Endothelial cell of umbilical vein (primary cell): ENCODE data around the gene PCDHGA1. TPM values are rescaled to one million over a fixed set of nuclear protein-coding genes. Genes with fewer than 3 reads are reported as not detected.

Experiments
- BruUV-seq: library from RNA; stranded (reverse); fragments of 400-500 nt; replicated peaks from 2 replicates; lab custom pipeline; 2021; lab: Mats Ljungman, UMichigan
- CTCF ChIA-PET: fragments of 300-600, 350-600 bp; sonication (Branson Sonifier 250); formaldehyde crosslinking; loops from one replicate; lab custom pipeline; 2021; ENCODE audit warnings: antibody characterized with exemption, inconsistent platforms; lab: Charles Lee
- POLR2A ChIA-PET: fragments of 300-600, 350-600 bp; sonication (Branson Sonifier 250); formaldehyde crosslinking; loops from one replicate; lab custom pipeline; 2021; ENCODE audit warnings: antibody characterized with exemption, inconsistent platforms; lab: Charles Lee
- DNase-seq: peaks from one replicate; pipeline ENCODE4 v3.0.0-alpha.2; 2011; ENCODE audit warnings: low read depth, low spot score
- FAIRE-seq: peaks from 2 replicates; lab custom pipeline; 2011; peaks lifted over from hg19 to GRCh38; lab: Jason Lieb, UNC
- H2AFZ ChIP-seq: 2 replicates; pipeline ENCODE4 v1.6.0; 2012; ENCODE audit warnings: low read depth, low read length, control low read depth, inconsistent platforms
- H3K27ac ChIP-seq: 2 replicates; pipeline ENCODE4 v1.5.1; 2011; ENCODE audit warnings: low read depth, mild to moderate bottlenecking, control low read depth, low read length, moderate library complexity; ENCODE audit not compliant: insufficient read depth
- H3K27me3 ChIP-seq, 2 experiments: 2 replicates each; pipeline versions ENCODE4 v1.6.0 to v1.6.1; 2011; ENCODE audit warnings: low read length in 2 of 2, mixed read lengths in 1 of 2; ENCODE audit not compliant: control insufficient read depth in 2 of 2, insufficient read depth in 2 of 2
- H3K36me3 ChIP-seq, 2 experiments: 2 replicates in 1 of 2; 3 replicates in 1 of 2; pipeline ENCODE4 v1.5.1; 2011; ENCODE audit warnings: low read length in 2 of 2, mild to moderate bottlenecking in 1 of 2, moderate library complexity in 1 of 2; ENCODE audit not compliant: control insufficient read depth in 2 of 2, insufficient read depth in 2 of 2; ENCODE audit errors: extremely low read depth in 1 of 2
- H3K4me1 ChIP-seq: 3 replicates; pipeline ENCODE4 v1.5.1; 2011; ENCODE audit warnings: mild to moderate bottlenecking, low read length; ENCODE audit not compliant: control insufficient read depth, insufficient read depth; ENCODE audit errors: extremely low read depth
- H3K4me2 ChIP-seq: 2 replicates; pipeline ENCODE4 v1.6.1; 2011; ENCODE audit warnings: low read length, control low read depth, mixed read lengths; ENCODE audit not compliant: insufficient read depth
- H3K4me3 ChIP-seq, 3 experiments: fragments of 200-600 bp in 1 of 3; sonication (generic), shearing (Covaris generic) in 1 of 3; replicated peaks in 1 of 3; 2 replicates each; pipeline ENCODE4 v1.5.1; 2011 to 2016; ENCODE audit warnings: control low read depth in 3 of 3, low read length in 3 of 3, mild to moderate bottlenecking in 2 of 3, inconsistent platforms in 1 of 3, low read depth in 1 of 3, moderate library complexity in 1 of 3; ENCODE audit not compliant: insufficient read depth in 1 of 3
- H3K79me2 ChIP-seq: 2 replicates; pipeline ENCODE4 v1.6.0; 2012; ENCODE audit warnings: low read length, inconsistent platforms; ENCODE audit not compliant: control insufficient read depth, insufficient read depth
- H3K9ac ChIP-seq: replicated peaks from 2 replicates; pipeline ENCODE3; 2011; ENCODE audit warnings: low read length, control low read depth; ENCODE audit not compliant: insufficient read depth; ENCODE audit errors: extremely low read depth
- H3K9me1 ChIP-seq: replicated peaks from 3 replicates; pipeline ENCODE4 v1.6.0; 2011; ENCODE audit warnings: mild to moderate bottlenecking, low read length; ENCODE audit not compliant: control insufficient read depth, insufficient read depth; ENCODE audit errors: extremely low read depth
- H3K9me3 ChIP-seq: replicated peaks from 2 replicates; pipeline ENCODE4 v1.5.1; 2012; ENCODE audit warnings: low read length, inconsistent platforms; ENCODE audit not compliant: control insufficient read depth, insufficient read depth
- H4K20me1 ChIP-seq: replicated peaks from 2 replicates; pipeline ENCODE3; 2011; ENCODE audit warnings: mild to moderate bottlenecking, low read length; ENCODE audit not compliant: control insufficient read depth, insufficient read depth; ENCODE audit errors: extremely low read depth
- CTCF ChIP-seq, 2 donors: IDR thresholded peaks; 1 replicate in 1 of 2; 2 replicates in 1 of 2; pipeline ENCODE4 v1.5.1; 2011; ENCODE audit warnings: low read length in 2 of 2, mild to moderate bottlenecking in 2 of 2, moderate library complexity in 2 of 2, control low read depth in 1 of 2, inconsistent platforms in 1 of 2, low read depth in 1 of 2; ENCODE audit not compliant: insufficient read depth in 1 of 2; ENCODE audit errors: extremely low read depth in 1 of 2
- EZH2 ChIP-seq: IDR thresholded peaks from 2 replicates; pipeline ENCODE4 v1.6.1; 2012; ENCODE audit warnings: borderline replicate concordance, low read depth, mild to moderate bottlenecking, moderate library complexity, low read length, inconsistent platforms; ENCODE audit not compliant: severe bottlenecking
- FOS ChIP-seq: IDR thresholded peaks from 2 replicates; pipeline ENCODE4 v1.6.1; 2011; ENCODE audit warnings: mild to moderate bottlenecking, low read length, moderate library complexity, borderline replicate concordance; ENCODE audit not compliant: insufficient read depth
- GATA2 ChIP-seq: IDR thresholded peaks from 2 replicates; pipeline ENCODE4 v1.7.0; 2011; ENCODE audit warnings: low read depth, mild to moderate bottlenecking, moderate library complexity, mixed read lengths, low read length; ENCODE audit not compliant: insufficient read length, insufficient read depth
- JUN ChIP-seq: IDR thresholded peaks from 2 replicates; pipeline ENCODE4 v1.6.1; 2011; ENCODE audit warnings: borderline replicate concordance, low read depth; ENCODE audit not compliant: insufficient read length, insufficient read depth
- MAX ChIP-seq: IDR thresholded peaks from 2 replicates; pipeline ENCODE4 v1.6.1; 2011; ENCODE audit not compliant: insufficient read depth, insufficient read length
- MYC ChIP-seq: IDR thresholded peaks from one replicate; pipeline ENCODE4 v1.6.1; 2011; ENCODE audit warnings: mild to moderate bottlenecking, low read depth, low read length
- dilution Hi-C: fragments of 300-500 bp; cut with MboI; formaldehyde crosslinking; loops from one replicate; pipeline ENCODE4 v1.15.0; 2019; ENCODE audit warnings: low sequenced_read_pairs; ENCODE audit not compliant: extremely low pct_ligation_motif_present
- intact Hi-C: fragments of 100-400 bp; cut with micrococcal nuclease; formaldehyde crosslinking; loops from one replicate; pipeline ENCODE4 v1.10.0; 2022
- polyA plus RNA-seq, 4 experiments: library from polyadenylated mRNA; depleted of rRNA in 3 of 4; stranded (reverse) in 3 of 4; unstranded in 1 of 4; fragments of >200 nt; gene quantifications; 2 replicates each; pipeline versions ENCODE4 v1.2.1 to v1.2.3, GENCODE V29; 2011 to 2012; ENCODE audit warnings: missing spikeins in 1 of 4
- total RNA-seq: library from RNA; stranded (reverse); gene quantifications from 2 replicates; pipeline ENCODE4 v1.2.3, GENCODE V29; 2021

PCDHGA1 gene
- total and polyA plus RNA-seq, 2 donors (not counting 3 experiments of a cell fraction or from before 2014, with no cell fraction given), result 0.22 to 0.44 TPM

GRCh38 chr5:141363952-141364660 is 33.8 kb downstream of the PCDHGA1 start, which contains the start of gene PCDHGA5:
TSS of gene PCDHGA5 (plus strand) at chr5:141364162. CDS start at chr5:141364331, 169 bp downstream.
- dilution Hi-C loops, result no loop called here
- BruUV-seq, result no TSS peak
- H3K4me3 ChIP-seq, result no peak within 1 kb of the TSS

More at GRCh38 chr5:141363952-141364660, 33.8 kb downstream of the PCDHGA1 start, which contains the start of gene PCDHGA5:
- Histone ChIP-seq H2AFZ (no peak within 1 kb of the TSS), H3K27ac (no peak within 1 kb of the TSS), H3K4me2 (no peak within 1 kb of the TSS), H3K36me3 (no peaks in the 10 kb centered on the region), H3K4me1 (no peaks in the 10 kb centered on the region), H3K27me3 (peaks cover 51 to 81% of the 10 kb centered on the region in 2 experiments), H3K79me2 (no peaks in the 10 kb centered on the region), H3K9me1 (no peaks in the 10 kb centered on the region), H3K9me3 (peaks cover 2% of the 10 kb centered on the region), H4K20me1 (no peaks in the 10 kb centered on the region), H3K9ac (no peak within 1 kb of the TSS)
- no peak for DNase-seq
- no peak for FAIRE-seq
- CTCF ChIA-PET, result interaction anchor here (0.7 to 1.7 kb wide), 13 partner anchors 9 to 200 kb away, joined by 3 to 9 read pairs (median 4); partner anchors contain the start of genes PCDHGA1, PCDHGA10, PCDHGA11 and PCDHGA2
- TF ChIP-seq MAX (no peak), JUN (no peak), MYC (no peak), GATA2 (no peak), EZH2 (no peak), CTCF (IDR thresholded peaks at IDR 0.05; ENCODE audit: extremely low read depth in 1 of 2, insufficient read depth in 1 of 2, low read depth in 1 of 2, low read length in 2 of 2) (no peak), FOS (no peak)
- intact Hi-C loops, result no loop called here
- POLR2A ChIA-PET, result no interaction called here
